DMS 273 (cell line): ENCODE results near the gene CLSTN2.

Source experiments
- DNase-seq: peaks from one replicate; lab custom pipeline; 2025; ENCODE audit not compliant: unreplicated experiment; lab: John Stamatoyannopoulos, UW

Gene CLSTN2

DNA sequence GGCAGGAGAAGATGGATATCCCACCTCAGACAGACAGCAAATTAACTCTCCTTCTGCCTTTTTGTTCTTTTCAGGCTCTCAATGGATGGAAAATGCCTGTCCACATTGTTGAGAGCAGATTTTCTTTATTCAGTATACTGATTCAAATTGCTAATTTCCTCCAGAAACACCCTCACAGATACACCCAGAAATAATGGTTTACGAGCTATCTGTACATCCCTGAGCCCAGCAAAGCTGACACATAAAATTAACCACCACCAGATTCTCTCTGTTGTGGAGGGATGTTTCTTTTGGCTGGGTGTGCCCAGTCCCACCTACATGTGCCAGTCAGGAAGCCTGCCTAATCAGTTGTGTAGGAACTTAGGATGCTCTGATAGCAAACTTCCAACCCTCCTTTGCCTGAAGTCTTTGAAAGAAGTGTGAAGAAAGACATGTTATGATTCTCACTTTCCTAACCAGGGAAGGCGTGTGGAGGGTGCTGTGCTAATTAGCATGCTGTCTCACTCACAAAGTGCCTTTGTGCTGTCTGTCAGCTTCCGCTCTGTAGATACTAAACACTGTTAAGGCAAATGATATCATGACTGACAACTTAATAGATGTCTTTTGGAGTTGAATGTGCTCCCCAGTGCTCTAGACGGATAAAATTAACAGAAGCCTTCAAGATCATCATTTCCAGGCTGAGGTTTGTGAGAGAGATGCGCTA, 208.5 kb downstream of the CLSTN2 start:
- DNase-seq, result no peak

DNA sequence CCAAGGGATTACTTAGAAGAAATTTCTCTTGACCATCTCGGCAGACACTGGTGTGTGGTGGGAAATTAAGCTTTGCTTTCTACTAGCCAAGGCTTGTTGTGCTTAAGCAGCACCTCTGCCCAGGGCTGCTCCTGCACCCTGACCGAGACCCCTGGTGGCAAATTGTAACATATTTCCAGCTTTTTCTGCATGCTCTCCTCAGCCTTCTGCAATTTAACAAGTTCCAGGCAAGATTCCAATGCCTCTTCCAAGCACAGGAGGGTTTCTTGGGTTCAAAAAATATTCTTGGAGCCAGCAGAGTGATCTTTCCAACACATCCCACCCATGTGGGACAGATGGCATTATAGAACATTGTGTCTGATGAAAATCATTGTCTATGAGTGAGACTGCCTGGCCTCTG, 210.5 kb downstream of the CLSTN2 start:
- DNase-seq, result peak; percentile 19

DNA sequence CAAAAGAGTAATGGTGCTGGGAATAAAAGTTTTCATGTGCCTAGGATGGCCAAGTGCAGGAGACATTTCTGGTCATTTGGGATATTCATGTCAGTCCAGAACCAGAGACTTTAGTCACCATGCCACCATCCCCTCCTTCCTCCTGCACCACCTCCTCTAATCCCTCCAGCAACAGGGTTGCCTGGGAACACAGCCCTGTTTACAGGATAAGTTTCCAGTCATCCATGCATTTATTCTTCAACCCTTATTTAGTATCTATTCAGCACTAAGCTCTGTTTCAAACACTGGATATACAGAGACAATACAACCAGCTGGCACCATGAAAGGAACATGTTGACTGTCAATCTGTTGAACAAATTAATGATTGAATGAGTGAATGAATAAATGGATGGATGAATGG, 211.7 kb downstream of the CLSTN2 start:
- no peak for DNase-seq

DNA sequence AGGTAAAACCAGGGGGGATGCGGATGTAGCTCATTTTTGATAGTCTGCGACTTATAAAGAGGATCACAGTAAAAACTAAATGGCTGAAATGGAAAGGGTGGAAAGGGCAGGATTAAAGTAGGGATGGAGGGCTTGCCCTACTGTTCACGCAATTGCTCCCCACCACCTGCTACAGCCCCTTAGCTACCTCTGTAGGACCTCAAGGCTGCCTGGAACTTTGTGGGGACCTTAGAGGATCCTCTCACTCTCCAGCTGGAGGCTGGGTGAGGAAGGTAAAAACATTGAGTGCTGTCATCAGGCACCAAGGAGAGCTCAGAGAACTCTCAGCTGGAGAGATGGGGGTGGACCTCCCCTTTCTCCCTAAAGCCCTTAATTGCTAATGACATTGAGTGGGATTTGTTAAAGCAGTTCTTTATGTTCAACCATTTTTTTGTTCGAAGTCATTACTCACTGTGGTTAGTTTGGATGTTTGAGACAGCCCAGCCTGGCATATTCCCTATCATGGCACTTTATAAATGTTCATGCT, 213.0 kb downstream of the CLSTN2 start:
- no peak for DNase-seq

DNA sequence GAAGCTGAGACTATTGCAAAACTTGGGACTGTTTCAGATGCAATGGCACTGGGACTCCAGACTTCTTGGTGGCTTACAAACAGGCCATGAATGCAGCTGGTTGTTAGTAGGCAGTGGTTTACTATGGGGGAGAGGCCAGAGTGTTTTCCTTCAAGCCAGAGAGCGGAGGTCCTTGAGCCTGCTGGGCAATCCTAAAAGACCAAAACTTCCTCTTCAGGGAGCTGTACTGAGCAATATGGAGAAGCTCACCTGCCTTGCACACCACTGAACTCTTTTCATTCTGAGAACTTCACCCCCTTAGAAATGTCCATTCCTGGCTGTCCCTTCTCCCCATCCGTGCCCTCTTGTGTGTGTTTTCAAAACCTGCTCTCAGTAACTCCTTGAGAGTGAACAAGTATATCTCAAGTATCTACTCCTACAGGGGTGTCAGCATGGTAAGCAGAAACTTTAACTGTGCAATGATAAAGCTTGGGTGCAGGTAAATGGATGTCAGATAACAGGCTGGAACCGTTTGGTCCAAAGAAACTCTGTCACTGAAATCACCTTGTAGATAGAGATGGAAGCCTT, 213.9 kb downstream of the CLSTN2 start:
- no peak for DNase-seq

DNA sequence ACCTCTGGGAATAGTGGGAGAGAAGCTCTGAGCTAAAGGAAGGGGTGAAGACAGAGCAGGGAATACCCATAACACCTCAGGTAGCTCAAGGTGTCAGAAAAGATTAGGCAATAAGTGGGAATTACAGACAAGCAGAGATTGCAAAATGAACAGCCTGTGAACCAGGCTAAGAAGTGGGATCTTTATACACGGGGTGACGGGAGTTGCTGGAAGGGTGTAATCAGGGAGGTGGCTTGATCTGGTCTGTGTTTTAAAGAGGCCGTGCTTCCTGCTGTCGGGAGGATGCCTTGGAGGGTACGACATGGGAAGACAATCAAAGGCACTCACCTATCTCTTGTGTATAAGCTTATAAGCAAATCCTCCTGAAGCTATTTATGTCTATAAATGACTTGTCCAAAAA, 216.3 kb downstream of the CLSTN2 start:
- DNase-seq, result no peak

DNA sequence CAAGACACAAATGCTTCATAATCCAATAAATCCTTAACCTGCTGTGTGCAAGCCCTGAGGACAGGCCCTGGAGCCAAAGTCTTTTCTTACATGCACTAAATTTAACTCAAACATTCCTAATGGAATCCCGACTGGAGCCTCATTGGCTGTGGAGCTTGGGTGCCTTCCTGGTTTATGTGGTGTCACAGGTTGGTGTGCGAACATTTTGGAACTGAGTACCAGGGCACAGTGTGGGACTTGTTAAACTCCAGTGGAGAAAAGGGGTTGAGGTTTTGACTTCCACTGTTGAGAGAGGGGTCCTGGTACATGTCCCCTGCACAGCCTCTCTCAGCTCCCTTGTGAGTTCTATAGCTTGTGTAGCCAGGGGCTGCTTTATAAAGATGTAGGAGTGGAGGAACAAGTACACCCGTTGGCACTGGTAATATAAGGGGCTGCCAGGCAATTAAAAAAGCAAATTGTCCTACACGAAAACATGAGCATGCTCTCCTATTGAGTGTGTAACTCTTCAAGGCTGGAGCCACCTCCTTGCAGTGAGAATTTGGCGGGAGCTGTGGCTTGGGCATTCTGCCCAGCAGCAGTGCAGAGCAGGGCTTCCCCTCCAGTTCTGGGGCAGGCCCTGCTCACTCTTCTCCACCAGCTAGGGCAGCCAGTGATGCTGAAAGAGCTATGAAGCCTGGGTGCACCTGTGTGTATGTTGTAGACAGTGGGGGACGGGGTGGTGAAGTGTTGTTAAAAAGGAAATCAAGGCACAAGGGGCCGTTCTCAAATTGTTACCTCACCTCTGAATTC, 218.1 kb downstream of the CLSTN2 start:
- DNase-seq, result peak; percentile 55

DNA sequence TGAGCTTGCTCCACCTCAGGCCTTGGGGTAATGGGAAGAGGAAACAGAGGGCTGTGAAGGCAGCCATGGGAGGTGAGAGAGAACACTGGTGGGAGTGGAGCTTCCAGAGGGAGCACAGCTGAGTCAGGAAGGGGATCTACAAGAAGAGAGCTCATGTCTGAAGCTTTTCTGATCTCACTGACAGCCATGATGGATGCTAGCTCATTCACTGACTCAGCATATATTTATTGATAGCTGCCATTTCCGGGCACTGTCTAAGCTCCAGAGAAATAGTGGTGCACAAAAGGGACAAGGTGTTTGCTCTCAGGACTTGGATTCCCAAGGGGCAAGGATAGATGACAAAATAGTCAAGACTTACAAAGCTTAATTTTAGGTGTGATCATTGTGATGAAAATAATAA, 218.8 kb downstream of the CLSTN2 start:
- DNase-seq, result no peak

DNA sequence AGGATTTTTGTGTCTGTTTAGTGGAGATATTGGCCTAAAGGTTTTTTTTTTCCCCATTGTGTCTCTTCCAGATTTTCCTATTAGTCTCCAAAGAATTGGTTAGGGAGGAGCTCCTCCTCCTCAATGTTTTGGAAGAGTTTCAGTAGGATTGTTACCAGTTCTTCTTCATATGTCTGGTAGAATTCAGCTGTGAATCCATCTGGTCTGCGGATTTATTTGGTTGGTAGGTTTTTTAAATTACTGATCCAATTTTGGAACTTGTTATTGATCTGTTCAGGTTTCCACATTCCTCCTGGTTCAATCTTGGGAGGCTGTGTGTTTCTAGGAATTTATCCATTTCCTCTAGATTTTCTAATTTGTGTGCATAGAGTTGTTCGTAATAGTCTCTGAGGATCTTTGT, 222.2 kb downstream of the CLSTN2 start:
- no peak for DNase-seq

DNA sequence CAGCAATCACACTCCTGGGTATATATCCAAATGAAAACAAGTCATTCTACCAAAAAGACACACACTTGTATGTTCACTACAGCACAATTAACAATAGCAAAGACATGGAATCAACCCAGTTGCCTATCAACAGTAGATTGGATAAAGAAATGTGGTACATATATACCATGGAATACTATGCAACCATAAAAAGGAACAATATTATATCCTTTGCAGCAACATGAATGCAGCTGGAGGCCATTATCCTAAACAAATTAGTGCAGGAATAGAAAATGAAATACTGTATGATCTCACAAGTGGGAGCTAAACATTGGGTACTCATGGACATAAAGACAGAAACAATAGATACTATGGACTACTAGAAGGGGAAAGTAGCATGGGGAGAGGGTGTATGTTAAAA, 224.7 kb downstream of the CLSTN2 start:
- DNase-seq, result no peak

DNA sequence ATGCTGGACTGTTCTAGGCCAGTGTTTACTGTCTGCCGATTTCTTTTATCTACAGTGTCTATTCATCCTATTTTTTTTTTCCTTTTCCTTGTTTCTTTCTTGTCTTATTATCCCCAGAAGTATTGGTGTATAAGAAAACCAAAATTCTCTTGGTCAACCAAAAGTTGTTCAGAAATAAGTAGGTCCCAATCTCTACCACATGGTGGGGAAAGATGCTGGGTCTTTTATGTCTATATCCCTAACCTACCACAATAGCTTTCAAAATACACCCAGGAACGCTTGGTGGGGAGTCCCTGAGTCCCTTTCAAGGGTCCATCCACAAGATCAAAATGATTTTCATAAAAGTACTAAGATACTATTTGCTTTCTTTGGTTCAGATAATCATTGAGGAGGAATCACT, 225.6 kb downstream of the CLSTN2 start:
- DNase-seq, result peak; percentile 33

DNA sequence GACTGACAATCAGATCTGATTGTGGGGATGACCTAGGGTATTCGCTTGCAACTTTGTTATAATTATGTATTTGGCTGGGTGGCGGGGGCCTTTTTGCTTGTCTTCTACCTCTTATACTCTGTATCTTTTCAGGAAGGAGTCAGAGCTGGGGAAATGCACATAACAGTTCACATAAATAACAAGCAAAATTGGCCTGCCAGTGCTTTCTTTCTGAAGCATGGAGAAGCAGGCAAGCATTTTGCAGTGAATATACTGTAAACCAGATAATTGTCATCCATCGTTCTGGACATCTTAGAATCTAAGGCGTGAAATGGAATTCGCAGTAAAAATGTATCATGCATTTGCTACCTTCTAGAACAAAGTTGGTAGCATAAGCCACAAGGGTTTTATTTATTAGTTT, 227.6 kb downstream of the CLSTN2 start:
- no peak for DNase-seq

DNA sequence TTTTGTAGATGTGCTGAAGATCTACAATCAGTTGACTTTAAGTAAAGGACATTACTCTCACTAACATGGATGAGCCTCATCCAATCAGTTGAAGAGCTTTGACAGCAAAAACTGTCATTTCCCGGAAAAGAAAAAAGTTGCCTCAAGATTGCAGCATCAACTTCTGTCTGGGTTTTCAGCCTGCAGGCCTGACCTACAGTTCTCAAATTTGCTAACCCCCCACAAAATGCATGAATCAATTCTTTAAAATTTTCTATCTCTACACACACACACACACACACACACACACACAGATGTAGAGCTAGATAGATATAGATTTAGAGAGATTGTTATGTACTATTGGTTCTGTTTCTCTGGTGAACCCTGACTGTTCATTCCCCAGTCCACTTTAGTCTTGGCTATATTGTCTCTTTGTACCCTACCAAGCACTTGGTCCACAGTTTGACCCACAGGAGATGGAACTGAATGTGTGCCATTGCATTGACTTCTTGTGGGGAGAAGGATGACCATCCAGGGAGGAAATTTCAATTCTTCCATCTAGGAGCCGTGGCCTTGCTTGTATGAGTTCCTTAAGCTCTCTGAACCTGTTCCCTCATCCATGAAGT, 228.3 kb downstream of the CLSTN2 start:
- DNase-seq, result no peak

DNA sequence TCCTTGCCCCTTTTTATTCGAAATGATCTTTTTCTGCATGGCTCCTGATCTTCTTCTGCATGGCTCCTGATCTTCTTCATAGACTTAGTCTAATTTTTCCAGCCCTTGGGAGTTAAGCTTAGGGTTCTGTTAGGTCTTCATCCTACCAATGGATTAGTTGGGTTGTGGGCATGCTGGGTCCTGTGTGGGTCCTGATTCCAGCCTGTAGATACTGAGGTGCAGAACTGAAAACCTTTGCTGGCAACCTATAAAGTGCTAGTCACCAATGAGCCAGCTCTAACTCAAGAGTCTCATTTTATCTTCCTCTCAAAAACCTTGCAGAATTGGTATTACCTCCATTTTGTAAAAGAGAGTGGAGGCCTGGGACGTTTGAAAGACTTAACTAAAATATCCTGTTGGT, 229.2 kb downstream of the CLSTN2 start:
- no peak for DNase-seq

DNA sequence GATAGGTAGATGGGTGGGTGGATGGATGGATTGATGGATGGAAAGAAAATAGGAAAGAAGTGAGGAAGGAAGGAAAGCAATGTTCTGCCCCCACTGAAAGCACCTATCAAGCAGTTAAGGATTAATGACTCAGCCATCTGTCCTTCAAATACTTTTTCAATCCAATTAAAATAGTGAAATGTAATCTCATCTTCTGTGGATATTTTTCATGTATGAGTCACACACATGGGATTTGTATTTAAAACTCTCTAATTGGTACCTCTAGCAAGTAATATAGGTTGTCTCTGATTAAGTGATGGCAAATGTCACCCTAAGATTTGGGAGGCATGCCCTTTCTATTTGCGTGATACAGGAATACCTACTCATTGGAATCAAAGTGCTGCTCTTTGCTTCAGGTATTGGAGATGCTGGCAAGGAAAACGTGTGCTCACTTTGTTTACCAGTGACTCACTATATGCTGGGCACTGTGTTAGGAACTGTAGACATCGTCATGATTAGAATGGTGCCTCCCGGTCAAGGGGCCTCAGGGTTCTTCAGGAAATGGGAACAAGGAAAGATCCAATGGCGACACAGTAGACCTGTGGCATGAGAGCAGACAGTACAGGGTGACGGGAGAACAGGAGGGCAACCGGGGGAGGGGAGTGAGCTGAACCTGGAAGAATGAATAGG, 230.1 kb downstream of the CLSTN2 start:
- peak; percentile 75 for DNase-seq

DNA sequence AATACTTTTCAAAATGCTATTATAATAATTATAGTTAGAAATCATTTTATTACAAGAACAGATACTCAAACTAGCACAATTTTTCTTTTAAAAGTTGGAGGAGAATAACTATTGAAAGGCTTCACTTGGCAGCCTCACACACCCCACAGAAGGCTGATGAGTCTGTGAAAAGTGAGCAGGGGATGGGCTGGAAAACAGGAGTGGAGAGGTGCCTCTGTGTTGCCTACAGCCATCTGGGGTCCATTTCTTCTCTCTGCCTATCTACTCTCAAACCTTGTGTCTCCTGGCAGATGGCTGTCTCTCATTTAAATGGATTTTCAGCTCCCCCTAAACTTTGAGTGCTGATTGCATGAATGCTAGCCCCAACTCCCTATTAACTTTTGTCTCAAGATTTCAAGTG, 230.8 kb downstream of the CLSTN2 start:
- DNase-seq, result peak; percentile 88

DNA sequence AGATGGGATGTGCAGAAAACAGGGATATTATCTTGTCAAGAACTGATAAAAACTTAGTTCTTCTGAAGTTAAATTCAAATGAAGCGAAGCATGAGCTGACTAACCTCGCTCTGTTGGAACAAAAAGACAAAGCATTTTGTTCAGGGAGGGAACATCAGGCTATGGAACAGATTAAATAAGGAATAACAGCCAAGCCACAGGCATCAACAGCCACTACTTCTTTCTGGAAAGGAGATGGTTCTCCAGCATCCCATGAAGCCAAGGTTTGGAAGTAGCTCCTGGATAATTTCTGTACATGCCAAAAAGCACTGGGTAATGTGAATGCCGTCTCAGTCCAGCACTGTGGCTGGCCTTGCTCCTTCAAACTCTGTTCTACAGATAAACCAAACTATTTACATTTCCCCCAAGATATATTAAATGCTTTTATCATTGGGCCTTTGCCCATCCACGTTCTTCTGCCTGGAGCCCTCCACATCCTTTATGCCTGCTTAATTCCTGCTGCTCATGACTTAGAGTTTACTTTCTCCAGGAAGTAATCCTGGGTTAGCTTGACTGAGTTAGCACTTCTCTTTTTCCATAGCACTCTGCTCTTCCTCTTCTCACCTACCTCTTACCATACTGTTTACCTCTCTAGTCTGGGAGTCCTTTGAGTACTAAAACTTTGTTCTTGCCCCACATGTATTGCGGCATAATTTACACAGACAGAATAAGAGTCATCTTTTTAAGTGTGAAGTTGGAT, 232.0 kb downstream of the CLSTN2 start:
- DNase-seq, result no peak

DNA sequence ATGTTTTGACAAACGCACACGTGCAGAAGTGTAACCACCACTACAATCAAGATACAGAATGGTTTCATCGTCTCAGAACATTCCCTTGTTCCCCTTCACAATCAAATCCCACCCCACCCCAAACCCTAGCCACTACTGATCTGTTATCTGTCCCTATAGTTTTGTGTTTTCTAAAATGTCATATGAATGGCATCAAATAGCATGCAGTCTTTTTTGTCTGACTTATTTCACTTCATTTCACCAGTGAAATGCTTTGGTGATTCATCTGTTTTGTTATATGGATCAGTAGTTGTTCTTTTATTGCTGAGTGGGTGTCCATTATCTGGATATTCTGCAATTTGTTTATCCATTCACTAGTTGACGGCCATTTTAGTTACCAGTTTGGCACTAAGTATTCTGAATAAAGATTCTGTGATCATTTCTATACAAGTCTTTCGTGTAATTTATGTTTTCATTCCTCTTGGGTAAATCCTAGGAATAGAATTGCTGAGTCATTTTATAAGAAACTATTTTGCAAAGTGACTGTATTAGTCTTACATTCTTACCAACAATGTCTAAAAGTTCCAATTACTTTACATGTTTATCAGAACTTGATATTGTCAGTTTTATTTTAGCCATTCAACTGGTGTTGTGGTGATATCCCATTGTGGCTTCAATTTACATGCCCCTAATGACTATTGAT, 232.8 kb downstream of the CLSTN2 start:
- DNase-seq, result no peak

DNA sequence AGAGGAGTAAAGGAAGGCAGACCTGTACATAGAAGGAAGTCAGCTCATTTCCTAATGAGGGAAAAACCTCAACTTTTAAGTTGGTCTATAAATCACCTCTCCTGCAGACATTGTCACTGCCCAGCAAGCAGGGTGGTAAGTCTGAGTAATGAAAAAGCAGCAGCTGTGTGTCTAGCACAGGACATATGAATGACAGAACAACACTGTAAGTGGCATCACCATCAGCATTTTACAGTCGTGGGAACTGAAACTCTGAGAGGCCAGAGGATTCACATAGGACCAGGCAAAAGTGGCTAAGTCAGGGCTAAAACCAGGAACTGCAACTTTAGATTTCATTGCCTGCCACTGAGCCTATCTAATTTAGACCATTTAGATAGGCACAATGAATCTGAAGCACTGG, 235.6 kb downstream of the CLSTN2 start:
- DNase-seq, result no peak

DNA sequence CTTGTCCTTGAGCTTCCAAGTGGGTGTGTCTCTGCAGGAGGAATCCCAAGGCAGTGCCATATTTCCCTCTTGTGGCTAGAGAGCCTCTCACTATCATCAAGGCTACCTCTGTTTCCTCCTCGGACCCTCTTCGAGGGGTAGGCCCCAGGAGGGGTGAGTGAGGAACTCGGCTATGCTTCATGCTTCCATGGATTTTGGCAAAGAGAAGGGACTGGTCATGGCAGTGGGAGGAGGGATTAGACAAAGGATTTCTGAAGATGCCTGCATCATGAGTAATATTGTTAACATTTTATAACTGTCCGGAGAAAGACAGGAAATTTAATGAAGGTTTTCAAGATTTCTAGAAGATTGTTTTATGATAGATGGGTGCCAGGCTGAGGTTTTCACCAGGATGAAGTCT, 241.5 kb downstream of the CLSTN2 start:
- no peak for DNase-seq
